Measurements from ENCODE around the gene EFTUD2.

- TF ChIP-seq POLR2A (IDR thresholded peaks at IDR 0.05; ENCODE audit: low read length) (no peak), GATA1 (IDR thresholded peaks at IDR 0.05; ENCODE audit: low read depth, low read length) (no peak)
These were observed 59.0 kb downstream of the EFTUD2 start for GRCh38 chr17:44840274-44840673.
